ENCODE measurements around the gene PUDP. TPM values are rescaled to one million over a fixed set of nuclear protein-coding genes. Genes with fewer than 3 reads are reported as not detected.

The PUDP gene
- total and polyA plus RNA-seq, 10 donors: 9.2 to 27.2 (median 21.1) TPM

GRCh38 chrX:7071390-7071789 lies 76.6 kb downstream of the PUDP start:
- peaks cover 0 to 43% (median 3%) of the 10 kb centered on the region in 6 donors for H3K36me3 ChIP-seq
- 67 to 88% (median 84%) methylated on average over 3 of the region's 3 CpGs for WGBS, 5 donors
- no peaks in the 10 kb centered on the region for H3K27me3 ChIP-seq (replicated peaks in 1 of 7)
- DNase-seq: no peak
- H3K4me3 ChIP-seq: no peak overlapping the region
- H3K27ac ChIP-seq: no peak overlapping the region
- TF ChIP-seq CTCF (IDR thresholded peaks at IDR 0.05 in 8 of 11, conservative IDR thresholded peaks at IDR 0.05 in 3 of 11) (no peak), POLR2A (IDR thresholded peaks at IDR 0.05) (no peak), POLR2AphosphoS5 (IDR thresholded peaks at IDR 0.05) (no peak)
- no peaks in the 10 kb centered on the region for H3K9me3 ChIP-seq
- intact Hi-C loops (cut with DNase I; ENCODE audit: low total_unique reads): no loop called here
- H3K4me1 ChIP-seq: peaks cover 0 to 16% (median under 1%) of the 10 kb centered on the region in 6 donors

GRCh38 chrX:7069556-7069955 lies 78.4 kb downstream of the PUDP start:
- Histone ChIP-seq H3K27me3 (replicated peaks in 1 of 7) (no peaks in the 10 kb centered on the region), H3K4me3 (no peak overlapping the region), H3K4me1 (peaks cover 0 to 12% (median 0%) of the 10 kb centered on the region in 6 donors), H3K27ac (no peak overlapping the region), H3K36me3 (peaks cover 0 to 34% (median 2%) of the 10 kb centered on the region in 6 donors), H3K9me3 (no peaks in the 10 kb centered on the region)
- TF ChIP-seq CTCF (IDR thresholded peaks at IDR 0.05 in 8 of 11, conservative IDR thresholded peaks at IDR 0.05 in 3 of 11) (no peak), POLR2A (IDR thresholded peaks at IDR 0.05) (no peak), POLR2AphosphoS5 (IDR thresholded peaks at IDR 0.05) (no peak)
- no peak for DNase-seq
- WGBS, 5 donors: 78 to 95% (median 92%) methylated on average over 2 of the region's 2 CpGs
- intact Hi-C loops (cut with DNase I; ENCODE audit: low total_unique reads): no loop called here

- intact Hi-C loops (cut with DNase I; ENCODE audit: low total_unique reads): no loop called here
- H3K4me3 ChIP-seq: no peak overlapping the region
- no peak for DNase-seq
- 28 to 65% (median 52%) methylated on average over 10 of the region's 10 CpGs for WGBS, 5 donors
- peaks cover 0 to 12% (median 0%) of the 10 kb centered on the region in 6 donors for H3K4me1 ChIP-seq
- TF ChIP-seq CTCF (IDR thresholded peaks at IDR 0.05 in 8 of 11, conservative IDR thresholded peaks at IDR 0.05 in 3 of 11) (peak in 8 of 11 experiments; percentile 18 to 35 (median 29)), POLR2A (IDR thresholded peaks at IDR 0.05) (no peak), POLR2AphosphoS5 (IDR thresholded peaks at IDR 0.05) (peak in 1 of 3 donors; percentile 26)
- H3K9me3 ChIP-seq: no peaks in the 10 kb centered on the region
- peaks cover 0 to 40% (median 2%) of the 10 kb centered on the region in 6 donors for H3K36me3 ChIP-seq
- no peaks in the 10 kb centered on the region for H3K27me3 ChIP-seq (replicated peaks in 1 of 7)
- H3K27ac ChIP-seq: no peak overlapping the region
Observed at GRCh38 chrX:7068939-7069367, 79.0 kb downstream of the PUDP start.

- no peaks in the 10 kb centered on the region for H3K9me3 ChIP-seq
- H3K27me3 ChIP-seq (replicated peaks in 1 of 7): no peaks in the 10 kb centered on the region
- intact Hi-C loops (cut with DNase I; ENCODE audit: low total_unique reads): no loop called here
- no peak for DNase-seq
- TF ChIP-seq POLR2A (IDR thresholded peaks at IDR 0.05): no peak
- no peak for TF ChIP-seq CTCF (IDR thresholded peaks at IDR 0.05 in 8 of 11, conservative IDR thresholded peaks at IDR 0.05 in 3 of 11)
- TF ChIP-seq POLR2AphosphoS5 (IDR thresholded peaks at IDR 0.05): no peak
- H3K36me3 ChIP-seq: peaks cover 0 to 39% (median 0%) of the 10 kb centered on the region in 6 donors
- peaks cover 0 to 12% (median 0%) of the 10 kb centered on the region in 6 donors for H3K4me1 ChIP-seq
- no peak overlapping the region for H3K4me3 ChIP-seq
- H3K27ac ChIP-seq: no peak overlapping the region
- 83 to 100% (median 93%) methylated on average over 6 to 7 of the region's 7 CpGs for WGBS, 5 donors
Observed at GRCh38 chrX:7067256-7067655, 80.7 kb downstream of the PUDP start.

Measured in spleen (tissue), 11 donors.